Esophagus squamous epithelium (tissue), 5 donors: ENCODE data around the gene SKP1. TPM values are rescaled to one million over a fixed set of nuclear protein-coding genes. Genes with fewer than 3 reads are reported as not detected.
A peak's percentile ranks its signal among the peaks of the same experiment; 100 is the strongest.

ENCODE experiments used
- DNase-seq: peaks from one replicate; lab custom pipeline; 2025; lab: John Stamatoyannopoulos, UW
- H3K27ac ChIP-seq, 4 donors: fragments of 200-600 bp; sonication (generic); one replicate each; pipeline ENCODE4 v1.5.1; 2016 to 2019; ENCODE audit warnings: mild to moderate bottlenecking in 1 of 4
- H3K27me3 ChIP-seq, 4 donors: fragments of 200-600 bp; sonication (generic); 1 replicate in 3 of 4; 2 replicates in 1 of 4; pipeline versions ENCODE4 v1.5.1 to v1.6.0; 2017 to 2021; ENCODE audit warnings: antibody characterized with exemption in 1 of 4
- H3K36me3 ChIP-seq, 3 donors: fragments of 200-600 bp; sonication (generic); one replicate each; pipeline ENCODE4 v1.5.1; 2016 to 2019
- H3K4me1 ChIP-seq, 3 donors: fragments of 200-600 bp; sonication (generic); one replicate each; pipeline ENCODE4 v1.5.1; 2017 to 2019
- H3K4me3 ChIP-seq, 4 donors: fragments of 200-600 bp; sonication (generic); 1 replicate in 3 of 4; 2 replicates in 1 of 4; pipeline ENCODE4 v1.5.1; 2016 to 2019; ENCODE audit warnings: mild to moderate bottlenecking in 2 of 4, moderate library complexity in 1 of 4
- H3K9me3 ChIP-seq, 3 donors: fragments of 200-600 bp; sonication (generic); one replicate each; pipeline ENCODE4 v1.5.1; 2016 to 2019
- CTCF ChIP-seq, 6 experiments: fragments of 450-650 bp in 4 of 6; fragments of 200-600 bp in 2 of 6; sonication (generic) in 2 of 6; IDR thresholded peaks; one replicate each; pipeline ENCODE4 v1.5.1; 2016 to 2019; ENCODE audit warnings: antibody characterized with exemption in 6 of 6, mild to moderate bottlenecking in 4 of 6, moderate library complexity in 4 of 6
- POLR2A ChIP-seq, 4 donors: fragments of 450-650 bp; IDR thresholded peaks; one replicate each; pipeline ENCODE4 v1.6.1; 2017; ENCODE audit warnings: antibody characterized with exemption in 4 of 4, mild to moderate bottlenecking in 4 of 4, moderate library complexity in 3 of 4
- WGBS, 2 donors: methylation state at CpG; one replicate each; pipeline ENCODE4 v1.1.5; 2018; 5-methylcytosine and 5-hydroxymethylcytosine counted together
- intact Hi-C: fragments of 100-400 bp; cut with DNase I; formaldehyde crosslinking; loops from one replicate; pipeline ENCODE4 v1.15.0; 2022
- total RNA-seq, 4 donors: library from RNA; depleted of rRNA; stranded (reverse); fragments of >200 nt; gene quantifications; one replicate each; pipeline ENCODE4 v1.1.0, GENCODE V29; 2016
- donor health status: DM: yes; HTN: yes; CAD: no.

Gene SKP1
- total RNA-seq, 4 donors from 2014 or later = 159 to 260 (median 208) TPM

- Histone ChIP-seq H3K4me1 (peaks cover 13 to 49% (median 24%) of the 10 kb centered on the region in 3 donors), H3K4me3 (peak overlapping the region; percentile 40 to 78 (median 58)), H3K27ac (peak overlapping the region; percentile 7 to 62 (median 45)), H3K27me3 (peaks cover 0 to 17% (median 0%) of the 10 kb centered on the region in 4 donors), H3K9me3 (no peaks in the 10 kb centered on the region), H3K36me3 (no peaks in the 10 kb centered on the region)
- DNase-seq = no peak
- intact Hi-C loops = no loop called here
- no peak for TF ChIP-seq POLR2A (IDR thresholded peaks at IDR 0.05)
- WGBS, 2 donors = 0% methylated on average over 10 of the region's 110 CpGs; no CpG with 5 or more reads in 1 of the 2 donors
Measured at GRCh38 chr5:134114886-134115805, 61.6 kb downstream of the SKP1 start.

- Histone ChIP-seq H3K4me1 (peaks cover 13 to 53% (median 24%) of the 10 kb centered on the region in 3 donors), H3K27ac (peak within 1 kb of the TSS; percentile 36 to 71 (median 58)), H3K9me3 (no peaks in the 10 kb centered on the region), H3K27me3 (peaks cover 0 to 17% (median 0%) of the 10 kb centered on the region in 4 donors), H3K36me3 (no peaks in the 10 kb centered on the region), H3K4me3 (peak within 1 kb of the TSS; percentile 40 to 78 (median 58))
- 2 to 7% methylated on average over 11 to 21 of the region's 90 CpGs for WGBS, 2 donors
- TF ChIP-seq POLR2A (IDR thresholded peaks at IDR 0.05) = peak in 2 of 4 donors; percentile 20 to 53
- no peak for TF ChIP-seq CTCF (IDR thresholded peaks at IDR 0.05)
- intact Hi-C loops = no loop called here
- DNase-seq = no peak
Measured at GRCh38 chr5:134113902-134114875, 62.6 kb downstream of the SKP1 start, which contains the start of gene TCF7. Gene TCF7, plus strand, starts transcription at chr5:134114681. Its CDS starts 226 bp downstream, at chr5:134114907.

GRCh38 chr5:134113363-134113889 lies 63.3 kb downstream of the SKP1 start:
- no peak for DNase-seq
- no peak for TF ChIP-seq POLR2A (IDR thresholded peaks at IDR 0.05)
- TF ChIP-seq CTCF (IDR thresholded peaks at IDR 0.05) = no peak
- Histone ChIP-seq H3K27me3 (peaks cover 0 to 17% (median 0%) of the 10 kb centered on the region in 4 donors), H3K4me1 (peaks cover 13 to 53% (median 24%) of the 10 kb centered on the region in 3 donors), H3K9me3 (no peaks in the 10 kb centered on the region), H3K36me3 (no peaks in the 10 kb centered on the region), H3K27ac (no peak overlapping the region), H3K4me3 (peak overlapping the region in 3 of 4 donors; percentile 57 to 78 (median 58))
- WGBS, 2 donors = 46 to 54% methylated on average over 6 to 15 of the region's 30 CpGs
- intact Hi-C loops = no loop called here

GRCh38 chr5:134112726-134113362 lies 63.9 kb downstream of the SKP1 start:
- Histone ChIP-seq H3K36me3 (no peaks in the 10 kb centered on the region), H3K9me3 (no peaks in the 10 kb centered on the region), H3K27ac (no peak overlapping the region), H3K27me3 (peaks cover 0 to 17% (median 0%) of the 10 kb centered on the region in 4 donors), H3K4me3 (peak overlapping the region in 1 of 4 donors; percentile 78), H3K4me1 (peaks cover 13 to 53% (median 24%) of the 10 kb centered on the region in 3 donors)
- WGBS, 2 donors = 81 to 86% methylated on average over 3 to 4 of the region's 18 CpGs
- no peak for DNase-seq
- intact Hi-C loops = no loop called here
- TF ChIP-seq POLR2A (IDR thresholded peaks at IDR 0.05) (no peak), CTCF (IDR thresholded peaks at IDR 0.05) (no peak)
